ENCODE data around the gene COPS8. TPM values are rescaled to one million over a fixed set of nuclear protein-coding genes. Genes with fewer than 3 reads are reported as not detected.

COPS8 gene
- total and polyA plus RNA-seq, 2 donors (not counting 3 experiments of a cell fraction or from before 2014, with no cell fraction given) = 73.6 to 80.7 TPM

DNA sequence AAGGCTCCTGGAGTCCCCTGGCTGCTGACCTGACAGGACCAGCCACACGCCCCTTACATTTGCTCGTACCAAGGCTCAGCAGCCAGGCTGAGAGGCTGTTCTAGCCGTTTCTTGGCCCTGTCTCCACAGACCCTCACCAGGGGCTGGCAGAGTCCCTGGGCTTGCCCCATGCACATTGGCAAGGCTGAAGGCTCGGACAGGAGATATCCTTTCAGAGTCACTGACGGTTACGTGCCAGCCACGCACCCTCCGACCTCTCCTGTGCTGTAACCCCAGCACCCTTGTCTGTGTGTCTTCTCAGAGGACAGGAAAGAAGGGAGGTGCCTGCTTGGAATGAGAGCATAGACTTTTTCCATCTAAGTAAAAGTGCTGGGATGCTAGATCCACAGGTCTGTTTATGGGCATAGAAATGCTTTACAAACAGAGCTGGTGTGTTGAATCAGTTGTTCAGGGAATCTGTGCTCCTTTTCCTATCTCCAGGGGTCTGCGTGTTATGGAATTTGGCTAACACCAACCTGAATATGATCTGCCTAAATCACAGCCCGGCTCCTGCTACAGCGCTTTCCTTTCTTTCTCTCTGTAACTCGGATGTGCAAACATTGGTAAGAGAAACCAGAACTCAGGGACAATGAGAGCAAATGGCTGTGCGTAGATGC, 41.0 kb downstream of the COPS8 start:
- no peaks in the 10 kb centered on the region for H3K9me3 ChIP-seq (replicated peaks; ENCODE audit: control insufficient read depth, insufficient read depth, low read length)
- no peaks in the 10 kb centered on the region for H3K36me3 ChIP-seq (ENCODE audit: control insufficient read depth in 2 of 2, extremely low read depth in 1 of 2, insufficient read depth in 2 of 2, low read length in 2 of 2)
- peaks cover 11% of the 10 kb centered on the region for H3K4me1 ChIP-seq (ENCODE audit: control insufficient read depth, extremely low read depth, insufficient read depth, low read length)
- dilution Hi-C loops (cut with MboI; ENCODE audit: extremely low pct_ligation_motif_present, low sequenced_read_pairs) (no loop called here), intact Hi-C loops (cut with micrococcal nuclease) (no loop called here)
- no peaks in the 10 kb centered on the region for H4K20me1 ChIP-seq (replicated peaks; ENCODE audit: control insufficient read depth, extremely low read depth, insufficient read depth, low read length)
- BruUV-seq (replicated peaks) = no TSS peak
- POLR2A ChIA-PET = no interaction called here
- DNase-seq (ENCODE audit: low read depth, low spot score) = no peak
- TF ChIP-seq, protein P1, sequence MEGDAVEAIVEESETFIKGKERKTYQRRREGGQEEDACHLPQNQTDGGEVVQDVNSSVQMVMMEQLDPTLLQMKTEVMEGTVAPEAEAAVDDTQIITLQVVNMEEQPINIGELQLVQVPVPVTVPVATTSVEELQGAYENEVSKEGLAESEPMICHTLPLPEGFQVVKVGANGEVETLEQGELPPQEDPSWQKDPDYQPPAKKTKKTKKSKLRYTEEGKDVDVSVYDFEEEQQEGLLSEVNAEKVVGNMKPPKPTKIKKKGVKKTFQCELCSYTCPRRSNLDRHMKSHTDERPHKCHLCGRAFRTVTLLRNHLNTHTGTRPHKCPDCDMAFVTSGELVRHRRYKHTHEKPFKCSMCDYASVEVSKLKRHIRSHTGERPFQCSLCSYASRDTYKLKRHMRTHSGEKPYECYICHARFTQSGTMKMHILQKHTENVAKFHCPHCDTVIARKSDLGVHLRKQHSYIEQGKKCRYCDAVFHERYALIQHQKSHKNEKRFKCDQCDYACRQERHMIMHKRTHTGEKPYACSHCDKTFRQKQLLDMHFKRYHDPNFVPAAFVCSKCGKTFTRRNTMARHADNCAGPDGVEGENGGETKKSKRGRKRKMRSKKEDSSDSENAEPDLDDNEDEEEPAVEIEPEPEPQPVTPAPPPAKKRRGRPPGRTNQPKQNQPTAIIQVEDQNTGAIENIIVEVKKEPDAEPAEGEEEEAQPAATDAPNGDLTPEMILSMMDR (IDR thresholded peaks at IDR 0.05; ENCODE audit: extremely low read depth in 1 of 2, insufficient read depth in 1 of 2, low read depth in 1 of 2, low read length in 2 of 2) = no peak
- TF ChIP-seq, protein P2, sequence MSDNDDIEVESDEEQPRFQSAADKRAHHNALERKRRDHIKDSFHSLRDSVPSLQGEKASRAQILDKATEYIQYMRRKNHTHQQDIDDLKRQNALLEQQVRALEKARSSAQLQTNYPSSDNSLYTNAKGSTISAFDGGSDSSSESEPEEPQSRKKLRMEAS (IDR thresholded peaks at IDR 0.05; ENCODE audit: insufficient read depth, insufficient read length) = no peak
- TF ChIP-seq FOS (IDR thresholded peaks at IDR 0.05; ENCODE audit: borderline replicate concordance, insufficient read depth, low read length) (no peak), POLR2A (IDR thresholded peaks at IDR 0.05; ENCODE audit: low read depth, low read length) (no peak), MYC (IDR thresholded peaks at IDR 0.05; ENCODE audit: low read depth, low read length) (no peak), GATA2 (IDR thresholded peaks at IDR 0.05; ENCODE audit: insufficient read depth, insufficient read length, low read depth, low read length) (no peak)
- FAIRE-seq = no peak
- no peak overlapping the region for H3K9ac ChIP-seq (replicated peaks; ENCODE audit: extremely low read depth, insufficient read depth, low read length)
- H3K79me2 ChIP-seq (ENCODE audit: control insufficient read depth, insufficient read depth, low read length) = no peaks in the 10 kb centered on the region
- H3K27ac ChIP-seq (ENCODE audit: insufficient read depth, low read depth, low read length) = no peak overlapping the region
- H3K27me3 ChIP-seq (ENCODE audit: control insufficient read depth in 2 of 2, insufficient read depth in 2 of 2, low read length in 2 of 2) = no peaks in the 10 kb centered on the region
- no peaks in the 10 kb centered on the region for H3K9me1 ChIP-seq (replicated peaks; ENCODE audit: control insufficient read depth, extremely low read depth, insufficient read depth, low read length)
- no peak overlapping the region for H2AFZ ChIP-seq (ENCODE audit: low read depth, low read length)
- CTCF ChIA-PET = interaction anchor here (1.1 to 1.6 kb wide), 4 partner anchors 12 to 445 kb away, joined by 3 to 6 read pairs (median 4); no protein-coding TSS in a partner anchor
- H3K4me3 ChIP-seq (replicated peaks in 1 of 3; ENCODE audit: insufficient read depth in 1 of 3, low read depth in 1 of 3, low read length in 3 of 3) = no peak overlapping the region
- H3K4me2 ChIP-seq (ENCODE audit: insufficient read depth, low read length) = no peak overlapping the region
